HCT116 (cell line): ENCODE data around the gene FAM162B. TPM values are rescaled to one million over a fixed set of nuclear protein-coding genes. Genes with fewer than 3 reads are reported as not detected.

Experiments used
- ATAC-seq: fragments of 200-7000 bp; cut with Tn5 transposase; 2 replicates; pipeline ENCODE4 v1.9.1; 2020; ENCODE audit warnings: mild to moderate bottlenecking, moderate library complexity
- BruUV-seq: library from RNA; stranded (reverse); fragments of 400-500 nt; replicated peaks from 2 replicates; lab custom pipeline; 2021; lab: Mats Ljungman, UMichigan
- CTCF ChIA-PET: fragments of 300-600 bp; sonication (Branson Sonifier 250); formaldehyde crosslinking; loops from one replicate; lab custom pipeline; 2021; ENCODE audit warnings: antibody characterized with exemption; lab: Charles Lee
- POLR2A ChIA-PET: fragments of 300-600, 350-600 bp; sonication (Branson Sonifier 250); formaldehyde crosslinking; loops from one replicate; lab custom pipeline; 2021; ENCODE audit warnings: antibody characterized with exemption; lab: Charles Lee
- RAD21 ChIA-PET, 2 experiments: fragments of 300-600 bp; sonication (Branson Sonifier 250); formaldehyde crosslinking; loops; one replicate each; lab custom pipeline; 2023; ENCODE audit warnings: low total read pairs in 2 of 2; ENCODE audit not compliant: uncharacterized antibody in 2 of 2, unreplicated experiment in 2 of 2, low non-redundant PET in 1 of 2; lab: Charles Lee
- DNase-seq: peaks from one replicate; pipeline ENCODE4 v3.0.0-alpha.2; 2010; ENCODE audit warnings: low read depth, low spot score
- H2AFZ ChIP-seq: fragments of 200-600 bp; shearing (Covaris generic), sonication (generic); 2 replicates; pipeline ENCODE4 v1.6.1; 2017; ENCODE audit warnings: low read depth, mixed run types, mixed read lengths, antibody characterized with exemption, low read length; ENCODE audit not compliant: poor library complexity, severe bottlenecking
- H3K27ac ChIP-seq: 2 replicates; pipeline ENCODE4 v1.5.1; 2012; ENCODE audit warnings: low read depth, low read length
- H3K27me3 ChIP-seq: fragments of 200-600 bp; sonication (generic); 2 replicates; pipeline ENCODE4 v1.6.1; 2016; ENCODE audit warnings: mixed run types, low read length, mixed read lengths; ENCODE audit not compliant: insufficient read depth
- H3K36me3 ChIP-seq, 2 experiments: fragments of 200-500 bp in 1 of 2; fragments of 200-600 bp in 1 of 2; sonication (Bioruptor generic) in 1 of 2; sonication (generic) in 1 of 2; 2 replicates each; pipeline versions ENCODE4 v1.5.1 to v1.6.1; 2014 to 2016; ENCODE audit warnings: low read length in 2 of 2, inconsistent platforms in 1 of 2, mixed read lengths in 1 of 2, mixed run types in 1 of 2; ENCODE audit not compliant: insufficient read depth in 2 of 2, control insufficient read depth in 1 of 2
- H3K4me1 ChIP-seq, 2 experiments: fragments of 200-600 bp in 1 of 2; sonication (generic) in 1 of 2; 2 replicates each; pipeline versions ENCODE4 v1.5.1 to v1.6.1; 2012 to 2017; ENCODE audit warnings: low read length in 2 of 2, inconsistent platforms in 1 of 2, mild to moderate bottlenecking in 1 of 2, mixed read lengths in 1 of 2, mixed run types in 1 of 2, moderate library complexity in 1 of 2; ENCODE audit not compliant: insufficient read depth in 2 of 2, control insufficient read depth in 1 of 2
- H3K4me2 ChIP-seq: fragments of 200-600 bp; sonication (generic); 2 replicates; pipeline ENCODE4 v1.6.1; 2017; ENCODE audit warnings: mixed run types, low read length, mixed read lengths
- H3K4me3 ChIP-seq, 2 experiments: fragments of 200-600 bp in 1 of 2; sonication (generic) in 1 of 2; replicated peaks in 1 of 2; 2 replicates each; pipeline ENCODE4 v1.5.1; 2011 to 2016; ENCODE audit warnings: low read length in 2 of 2, control low read depth in 1 of 2, low read depth in 1 of 2, mild to moderate bottlenecking in 1 of 2, mixed read lengths in 1 of 2, mixed run types in 1 of 2
- H3K79me2 ChIP-seq: fragments of 200-600 bp; sonication (generic); 2 replicates; pipeline ENCODE4 v1.6.1; 2017; ENCODE audit warnings: mild to moderate bottlenecking, mixed run types, low read length, moderate library complexity, mixed read lengths; ENCODE audit not compliant: insufficient read depth
- H3K9ac ChIP-seq: fragments of 200-600 bp; sonication (generic); 2 replicates; pipeline ENCODE4 v1.6.1; 2016; ENCODE audit warnings: low read length, mixed read lengths
- H3K9me2 ChIP-seq: fragments of 200-600 bp; sonication (generic), shearing (Covaris generic); 2 replicates; pipeline ENCODE4 v1.6.1; 2017; ENCODE audit warnings: mixed run types, mild to moderate bottlenecking, moderate library complexity; ENCODE audit not compliant: insufficient read depth
- H3K9me3 ChIP-seq, 2 experiments: fragments of 200-500 bp in 1 of 2; fragments of 200-600 bp in 1 of 2; sonication (Bioruptor generic) in 1 of 2; sonication (generic) in 1 of 2; 2 replicates each; pipeline ENCODE4 v1.6.1; 2014 to 2017; ENCODE audit warnings: low read length in 2 of 2, mixed read lengths in 2 of 2, inconsistent platforms in 1 of 2, low read depth in 1 of 2, mild to moderate bottlenecking in 1 of 2, mixed run types in 1 of 2, moderate library complexity in 1 of 2; ENCODE audit not compliant: control insufficient read depth in 1 of 2, insufficient read depth in 1 of 2
- H4K20me1 ChIP-seq: fragments of 200-600 bp; sonication (generic), shearing (Covaris generic); 2 replicates; pipeline ENCODE4 v1.6.1; 2017; ENCODE audit warnings: mixed run types, mild to moderate bottlenecking, moderate library complexity; ENCODE audit not compliant: insufficient read depth
- CBX3 ChIP-seq: IDR thresholded peaks from 2 replicates; pipeline ENCODE4 v1.6.1; 2012; ENCODE audit warnings: low read depth
- CEBPB ChIP-seq: IDR thresholded peaks from 2 replicates; pipeline ENCODE4 v1.6.1; 2012; ENCODE audit warnings: low read depth
- CTCF ChIP-seq, 3 experiments: fragments of 200-600 bp in 1 of 3; sonication (generic) in 1 of 3; IDR thresholded peaks in 2 of 3; conservative IDR thresholded peaks in 1 of 3; 2 replicates each; pipeline ENCODE4 v1.5.1; 2012 to 2017; ENCODE audit warnings: low read depth in 2 of 3, low read length in 2 of 3, antibody characterized with exemption in 1 of 3, borderline replicate concordance in 1 of 3, control low read depth in 1 of 3, mild to moderate bottlenecking in 1 of 3, mixed read lengths in 1 of 3, mixed run types in 1 of 3, moderate library complexity in 1 of 3; ENCODE audit not compliant: insufficient read depth in 1 of 3
- ELF1 ChIP-seq: IDR thresholded peaks from 2 replicates; pipeline ENCODE4 v1.6.1; 2012; ENCODE audit warnings: low read depth, borderline replicate concordance
- EZH2 ChIP-seq: fragments of 200-600 bp; sonication (generic); IDR thresholded peaks from 2 replicates; pipeline ENCODE4 v1.6.1; 2017; ENCODE audit warnings: antibody characterized with exemption, mixed run types
- FOSL1 ChIP-seq: IDR thresholded peaks from 2 replicates; pipeline ENCODE4 v1.6.1; 2012; ENCODE audit warnings: low read depth
- JUND ChIP-seq: IDR thresholded peaks from 2 replicates; pipeline ENCODE4 v1.6.1; 2012
- MAX ChIP-seq: IDR thresholded peaks from 2 replicates; pipeline ENCODE4 v1.6.1; 2012
- POLR2AphosphoS5 ChIP-seq: IDR thresholded peaks from 2 replicates; pipeline ENCODE4 v1.6.1; 2011; ENCODE audit warnings: mild to moderate bottlenecking, low read depth, low read length, moderate library complexity
- RAD21 ChIP-seq: IDR thresholded peaks from 2 replicates; pipeline ENCODE4 v1.6.1; 2012; ENCODE audit warnings: low read depth, mild to moderate bottlenecking
- SP1 ChIP-seq: IDR thresholded peaks from 2 replicates; pipeline ENCODE4 v1.6.1; 2012; ENCODE audit warnings: low read depth
- SRF ChIP-seq: IDR thresholded peaks from 2 replicates; pipeline ENCODE4 v1.6.1; 2012; ENCODE audit warnings: low read depth
- TCF7L2 ChIP-seq: IDR thresholded peaks from 2 replicates; pipeline ENCODE4 v1.7.0; 2011; ENCODE audit warnings: borderline replicate concordance, inconsistent platforms; ENCODE audit not compliant: insufficient read depth, insufficient read length; ENCODE audit errors: extremely low read depth
- ZBTB33 ChIP-seq: IDR thresholded peaks from 2 replicates; pipeline ENCODE4 v1.6.1; 2011; ENCODE audit warnings: mild to moderate bottlenecking, low read length, moderate library complexity; ENCODE audit not compliant: insufficient replicate concordance; ENCODE audit errors: extremely low read depth
- ZFX ChIP-seq: fragments of 450-650 bp; IDR thresholded peaks from 2 replicates; pipeline ENCODE4 v1.6.1; 2017
- ZNF274 ChIP-seq: fragments of 200-500 bp; sonication (Bioruptor generic); IDR thresholded peaks from 2 replicates; pipeline ENCODE4 v1.6.1; 2014; ENCODE audit warnings: mild to moderate bottlenecking, low read depth, low read length, inconsistent platforms
- intact Hi-C: fragments of 100-400 bp; cut with micrococcal nuclease; formaldehyde crosslinking; loops from 2 replicates; pipeline ENCODE4 v1.10.0; 2022
- total RNA-seq: library from RNA; stranded (reverse); gene quantifications from one replicate; pipeline ENCODE4 v1.2.1, GENCODE V29; 2021; ENCODE audit not compliant: unreplicated experiment

The FAM162B gene
- total RNA-seq, 1 experiment from 2014 or later: not detected

GRCh38 chr6:116726947-116727346 lies 38.6 kb downstream of the FAM162B start:
- ChIA-PET POLR2A (no interaction called here), RAD21 (no interaction called here), CTCF (no interaction called here)
- no peaks in the 10 kb centered on the region for H3K4me1 ChIP-seq
- no peak overlapping the region for H2AFZ ChIP-seq
- intact Hi-C loops: no loop called here
- ATAC-seq (no peak), DNase-seq (no peak)
- H3K36me3 ChIP-seq: peaks cover 3 to 4% of the 10 kb centered on the region in 2 experiments; a peak in 1 of 4 replicates
- no peaks in the 10 kb centered on the region for H3K9me2 ChIP-seq
- TF ChIP-seq CEBPB (no peak), JUND (no peak), MAX (no peak), ZNF274 (no peak), ZBTB33 (no peak), RAD21 (no peak), ELF1 (no peak), POLR2AphosphoS5 (no peak), SP1 (no peak), CBX3 (no peak), SRF (no peak), CTCF (IDR thresholded peaks at IDR 0.05 in 2 of 3, conservative IDR thresholded peaks at IDR 0.05 in 1 of 3; ENCODE audit: borderline replicate concordance in 1 of 3, insufficient read depth in 1 of 3, low read depth in 2 of 3, low read length in 2 of 3) (no peak), TCF7L2 (no peak), EZH2 (no peak), ZFX (no peak), FOSL1 (no peak)
- H3K9ac ChIP-seq: no peak overlapping the region
- H3K4me3 ChIP-seq: no peak overlapping the region
- H3K4me2 ChIP-seq: no peak overlapping the region
- H3K9me3 ChIP-seq: no peaks in the 10 kb centered on the region
- no peaks in the 10 kb centered on the region for H4K20me1 ChIP-seq
- no peaks in the 10 kb centered on the region for H3K27me3 ChIP-seq
- H3K27ac ChIP-seq: no peak overlapping the region
- H3K79me2 ChIP-seq: no peaks in the 10 kb centered on the region
- no TSS peak for BruUV-seq
